HUES64 (cell line): Measurements from ENCODE around the gene LTF.

Source experiments
- H3K27ac ChIP-seq: 2 replicates; pipeline ENCODE4 v1.7.0; 2013; ENCODE audit warnings: low read depth, low read length, inconsistent platforms
- H3K27me3 ChIP-seq: 2 replicates; pipeline ENCODE4 v1.6.1; 2013; ENCODE audit warnings: mild to moderate bottlenecking, low read length; ENCODE audit not compliant: insufficient read depth
- H3K36me3 ChIP-seq: 2 replicates; pipeline ENCODE4 v1.6.1; 2013; ENCODE audit warnings: mild to moderate bottlenecking, low read length; ENCODE audit not compliant: insufficient read depth
- H3K4me1 ChIP-seq: 2 replicates; pipeline ENCODE4 v1.6.1; 2013; ENCODE audit warnings: mild to moderate bottlenecking, low read length, moderate library complexity; ENCODE audit not compliant: insufficient read depth
- H3K4me3 ChIP-seq: 2 replicates; pipeline ENCODE4 v1.5.1; 2013; ENCODE audit warnings: mild to moderate bottlenecking, low read length, moderate library complexity
- H3K9ac ChIP-seq: 2 replicates; pipeline ENCODE4 v1.6.1; 2013; ENCODE audit warnings: mild to moderate bottlenecking, low read depth, low read length
- H3K9me3 ChIP-seq: 2 replicates; pipeline ENCODE4 v1.6.1; 2013; ENCODE audit warnings: low read depth, low read length; ENCODE audit not compliant: insufficient read depth
- WGBS: fragments of 150-250, 120-280 bp; methylation state at CpG from one replicate; pipeline ENCODE4 v1.1.7; 2013; ENCODE audit warnings: missing lambda C conversion rate; 5-methylcytosine and 5-hydroxymethylcytosine counted together

LTF gene

GRCh38 chr3:46489381-46489780 is 24.7 kb upstream of the LTF start:
- Histone ChIP-seq H3K27ac (no peak overlapping the region), H3K36me3 (no peaks in the 10 kb centered on the region), H3K9me3 (0 out of 2 replicates have a peak, but pooled peaks cover 5% of the 10 kb centered on the region), H3K4me1 (peaks cover 15% of the 10 kb centered on the region), H3K9ac (no peak overlapping the region), H3K27me3 (0 out of 2 replicates have a peak, but pooled peaks cover 9% of the 10 kb centered on the region), H3K4me3 (no peak overlapping the region)
- 88% methylated on average over 4 of the region's 4 CpGs for WGBS

- Histone ChIP-seq H3K9me3 (0 out of 2 replicates have a peak, but pooled peaks cover 5% of the 10 kb centered on the region), H3K36me3 (no peaks in the 10 kb centered on the region), H3K4me1 (peaks cover 15% of the 10 kb centered on the region), H3K27me3 (0 out of 2 replicates have a peak, but pooled peaks cover 9% of the 10 kb centered on the region), H3K4me3 (no peak overlapping the region), H3K9ac (no peak overlapping the region), H3K27ac (no peak overlapping the region)
- 17% methylated on average over 26 of the region's 26 CpGs for WGBS
Measured at GRCh38 chr3:46488735-46489361, 24.1 kb upstream of the LTF start.

- Histone ChIP-seq H3K4me3 (no peak overlapping the region), H3K4me1 (peaks cover 8% of the 10 kb centered on the region), H3K9me3 (no peaks in the 10 kb centered on the region), H3K27ac (no peak overlapping the region), H3K27me3 (0 out of 2 replicates have a peak, but pooled peaks cover 9% of the 10 kb centered on the region), H3K9ac (no peak overlapping the region), H3K36me3 (no peaks in the 10 kb centered on the region)
- WGBS: 97% methylated on average over 4 of the region's 4 CpGs
Measured at GRCh38 chr3:46485779-46486175, 21.1 kb upstream of the LTF start.

GRCh38 chr3:46484911-46485778 is 20.4 kb upstream of the LTF start:
- H3K9ac ChIP-seq: no peak overlapping the region
- no peaks in the 10 kb centered on the region for H3K9me3 ChIP-seq
- no peak overlapping the region for H3K27ac ChIP-seq
- 0 out of 2 replicates have a peak, but pooled peaks cover 9% of the 10 kb centered on the region for H3K27me3 ChIP-seq
- 50% methylated on average over 10 of the region's 10 CpGs for WGBS
- no peaks in the 10 kb centered on the region for H3K36me3 ChIP-seq
- peaks cover 8% of the 10 kb centered on the region for H3K4me1 ChIP-seq
- no peak overlapping the region for H3K4me3 ChIP-seq

- H3K27ac ChIP-seq: no peak overlapping the region
- no peaks in the 10 kb centered on the region for H3K9me3 ChIP-seq
- H3K4me3 ChIP-seq: no peak overlapping the region
- 0 out of 2 replicates have a peak, but pooled peaks cover 4% of the 10 kb centered on the region for H3K27me3 ChIP-seq
- no peak overlapping the region for H3K9ac ChIP-seq
- no peaks in the 10 kb centered on the region for H3K36me3 ChIP-seq
- H3K4me1 ChIP-seq: peaks cover 5% of the 10 kb centered on the region
- 88% methylated on average over 1 of the region's 1 CpG for WGBS
Measured at GRCh38 chr3:46484388-46484787, 19.7 kb upstream of the LTF start.

- no peak overlapping the region for H3K27ac ChIP-seq
- H3K4me3 ChIP-seq: no peak overlapping the region
- no peaks in the 10 kb centered on the region for H3K4me1 ChIP-seq
- H3K36me3 ChIP-seq: no peaks in the 10 kb centered on the region
- no peaks in the 10 kb centered on the region for H3K9me3 ChIP-seq
- no peaks in the 10 kb centered on the region for H3K27me3 ChIP-seq
- WGBS: 82% methylated on average over 2 of the region's 2 CpGs
- H3K9ac ChIP-seq: no peak overlapping the region
Measured at GRCh38 chr3:46483825-46484224, 19.1 kb upstream of the LTF start.

- Histone ChIP-seq H3K4me3 (no peak overlapping the region), H3K9me3 (no peaks in the 10 kb centered on the region), H3K36me3 (no peaks in the 10 kb centered on the region), H3K9ac (no peak overlapping the region), H3K27me3 (no peaks in the 10 kb centered on the region), H3K4me1 (no peaks in the 10 kb centered on the region), H3K27ac (no peak overlapping the region)
- WGBS: 79% methylated on average over 1 of the region's 1 CpG
Measured at GRCh38 chr3:46482632-46483350, 18.1 kb upstream of the LTF start.

GRCh38 chr3:46481636-46482035 is 16.9 kb upstream of the LTF start:
- no peak overlapping the region for H3K9ac ChIP-seq
- WGBS: 95% methylated on average over 3 of the region's 4 CpGs
- no peak overlapping the region for H3K27ac ChIP-seq
- no peaks in the 10 kb centered on the region for H3K4me1 ChIP-seq
- H3K9me3 ChIP-seq: no peaks in the 10 kb centered on the region
- H3K27me3 ChIP-seq: no peaks in the 10 kb centered on the region
- H3K4me3 ChIP-seq: no peak overlapping the region
- no peaks in the 10 kb centered on the region for H3K36me3 ChIP-seq

- Histone ChIP-seq H3K9me3 (no peaks in the 10 kb centered on the region), H3K36me3 (no peaks in the 10 kb centered on the region), H3K9ac (no peak overlapping the region), H3K4me1 (no peaks in the 10 kb centered on the region), H3K27ac (no peak overlapping the region), H3K4me3 (no peak overlapping the region), H3K27me3 (no peaks in the 10 kb centered on the region)
- WGBS: 92% methylated on average over 6 of the region's 6 CpGs
Measured at GRCh38 chr3:46480491-46481195, 15.9 kb upstream of the LTF start.

- 89% methylated on average over 5 of the region's 5 CpGs for WGBS
- Histone ChIP-seq H3K9ac (no peak overlapping the region), H3K36me3 (no peaks in the 10 kb centered on the region), H3K4me1 (no peaks in the 10 kb centered on the region), H3K27me3 (no peaks in the 10 kb centered on the region), H3K27ac (no peak overlapping the region), H3K9me3 (peaks cover 3% of the 10 kb centered on the region; the same call in 1 of the 2 replicates), H3K4me3 (no peak overlapping the region)
Measured at GRCh38 chr3:46479696-46480095, 15.0 kb upstream of the LTF start.
